RWPE2 (cell line): ENCODE results near the gene MTOR.

Experiments
- ATAC-seq: fragments of 200-7000 bp; cut with Tn5 transposase; 3 replicates; pipeline ENCODE4 v1.9.1; 2021; ENCODE audit warnings: low read depth
- DNase-seq: peaks from one replicate; pipeline ENCODE4 v3.0.0-alpha.2; 2020; ENCODE audit warnings: low spot score
- H3K27ac ChIP-seq: fragments of 450-650 bp; 2 replicates; pipeline ENCODE4 v1.5.1; 2017; ENCODE audit warnings: mild to moderate bottlenecking; ENCODE audit not compliant: poor library complexity, severe bottlenecking
- H3K27me3 ChIP-seq: fragments of 250-450 bp; sonication (Bioruptor Pico); 2 replicates; pipeline ENCODE4 v1.5.1; 2021; ENCODE audit warnings: mild to moderate bottlenecking, moderate library complexity; ENCODE audit not compliant: insufficient read depth, poor library complexity, severe bottlenecking
- H3K36me3 ChIP-seq: fragments of 250-450 bp; sonication (Bioruptor Pico); 2 replicates; pipeline ENCODE4 v1.5.1; 2020; ENCODE audit warnings: low read depth, mild to moderate bottlenecking, moderate library complexity
- H3K4me1 ChIP-seq: fragments of 250-450 bp; sonication (Bioruptor Pico); 2 replicates; pipeline ENCODE4 v1.5.1; 2021; ENCODE audit warnings: mild to moderate bottlenecking, moderate library complexity; ENCODE audit not compliant: insufficient read depth, poor library complexity, severe bottlenecking
- H3K4me3 ChIP-seq: fragments of 250-450 bp; sonication (Bioruptor Pico); 2 replicates; pipeline ENCODE4 v1.5.1; 2021; ENCODE audit warnings: mild to moderate bottlenecking, moderate library complexity; ENCODE audit not compliant: severe bottlenecking
- H3K9me3 ChIP-seq: fragments of 250-450 bp; sonication (Bioruptor Pico); 2 replicates; pipeline ENCODE4 v1.5.1; 2021; ENCODE audit warnings: mild to moderate bottlenecking, moderate library complexity; ENCODE audit not compliant: severe bottlenecking
- CTCF ChIP-seq: fragments of 450-650 bp; IDR thresholded peaks from one replicate; pipeline ENCODE4 v1.5.1; 2017; ENCODE audit warnings: mild to moderate bottlenecking, moderate library complexity; ENCODE audit not compliant: poor library complexity, severe bottlenecking

MTOR gene

GRCh38 chr1:11295905-11296304 is 33.6 kb upstream of the MTOR start:
- TF ChIP-seq CTCF: no peak
- H3K27me3 ChIP-seq: no peaks in the 10 kb centered on the region
- no peak for ATAC-seq
- no peak overlapping the region for H3K27ac ChIP-seq
- H3K36me3 ChIP-seq: no peaks in the 10 kb centered on the region
- DNase-seq: no peak
- H3K4me1 ChIP-seq: no peaks in the 10 kb centered on the region
- no peak overlapping the region for H3K4me3 ChIP-seq
- H3K9me3 ChIP-seq: no peaks in the 10 kb centered on the region

DNA sequence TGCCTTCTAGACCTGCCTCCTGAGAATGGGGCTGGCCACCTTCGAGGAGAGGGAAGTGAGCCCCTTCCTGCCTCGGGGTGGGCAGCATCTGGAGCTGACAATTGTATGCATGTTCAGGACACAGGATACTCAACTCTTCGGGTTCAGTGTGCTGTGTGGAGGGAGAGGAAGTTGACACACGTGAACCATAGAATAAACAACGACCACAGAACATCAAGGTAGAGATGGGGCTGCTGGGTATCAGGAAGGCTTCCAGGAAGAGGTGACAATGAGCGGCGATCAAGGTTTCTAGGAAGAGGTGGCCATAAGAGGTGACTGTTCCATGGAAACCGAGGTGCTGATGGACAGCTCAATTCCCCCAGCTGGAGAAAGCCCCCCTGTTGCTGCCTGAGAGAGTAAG is 32.6 kb upstream of the MTOR start:
- no peak for DNase-seq
- no peaks in the 10 kb centered on the region for H3K27me3 ChIP-seq
- H3K27ac ChIP-seq: no peak overlapping the region
- no peaks in the 10 kb centered on the region for H3K9me3 ChIP-seq
- no peak overlapping the region for H3K4me3 ChIP-seq
- no peaks in the 10 kb centered on the region; the same call in 1 of the 2 replicates for H3K36me3 ChIP-seq
- ATAC-seq: no peak
- TF ChIP-seq CTCF: no peak
- H3K4me1 ChIP-seq: no peaks in the 10 kb centered on the region

DNA sequence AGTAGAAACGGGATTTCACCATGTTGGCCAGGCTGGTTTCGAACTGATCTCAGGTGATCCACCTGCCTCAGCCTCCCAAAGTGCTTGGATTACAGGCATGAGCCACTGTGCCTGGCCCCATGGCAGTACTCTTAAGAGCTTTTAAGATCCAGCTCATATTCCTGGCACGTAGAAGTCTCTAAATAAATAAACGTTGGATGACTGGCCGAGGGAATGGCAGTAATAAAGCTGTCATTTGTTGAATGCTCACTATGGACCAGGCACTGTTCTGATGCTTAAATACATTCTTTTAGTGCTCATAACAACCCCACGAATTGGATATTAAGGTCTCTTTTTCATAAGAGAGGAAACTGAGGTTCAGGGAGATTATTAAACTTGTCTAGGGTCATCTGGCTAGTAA is 31.5 kb upstream of the MTOR start:
- no peak for TF ChIP-seq CTCF
- H3K4me3 ChIP-seq: no peak overlapping the region
- no peaks in the 10 kb centered on the region for H3K9me3 ChIP-seq
- H3K36me3 ChIP-seq: peaks cover 5% of the 10 kb centered on the region
- H3K27me3 ChIP-seq: no peaks in the 10 kb centered on the region
- no peaks in the 10 kb centered on the region for H3K4me1 ChIP-seq
- ATAC-seq: no peak
- no peak for DNase-seq
- H3K27ac ChIP-seq: no peak overlapping the region

GRCh38 chr1:11291049-11291448 is 28.7 kb upstream of the MTOR start:
- Histone ChIP-seq H3K9me3 (no peaks in the 10 kb centered on the region), H3K27me3 (no peaks in the 10 kb centered on the region), H3K36me3 (peaks cover 18% of the 10 kb centered on the region), H3K4me1 (no peaks in the 10 kb centered on the region), H3K27ac (no peak overlapping the region), H3K4me3 (no peak overlapping the region)
- ATAC-seq (no peak), DNase-seq (no peak)
- TF ChIP-seq CTCF: no peak

DNA sequence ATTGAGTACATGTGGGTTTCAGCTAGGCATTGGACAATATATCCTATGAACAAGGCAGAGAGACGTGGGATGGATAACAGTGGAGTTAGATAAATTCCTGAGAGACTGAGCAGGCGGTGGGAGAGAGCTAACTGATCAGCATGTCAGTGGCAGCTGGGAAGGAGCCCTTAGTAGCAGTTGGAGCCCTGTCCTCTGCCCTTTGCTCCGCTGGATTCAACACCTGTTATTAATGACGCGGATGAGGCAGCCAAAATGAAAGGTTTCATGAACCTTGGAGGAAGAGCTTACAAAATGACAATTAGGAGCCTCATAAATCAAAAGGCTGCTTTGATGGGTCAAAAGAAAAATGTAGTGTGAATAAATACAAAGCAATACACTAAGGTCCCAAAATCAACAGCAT is 26.7 kb upstream of the MTOR start:
- H3K36me3 ChIP-seq: peaks cover 27% of the 10 kb centered on the region
- DNase-seq (no peak), ATAC-seq (no peak)
- no peak overlapping the region for H3K27ac ChIP-seq
- H3K27me3 ChIP-seq: no peaks in the 10 kb centered on the region
- H3K4me3 ChIP-seq: no peak overlapping the region
- H3K4me1 ChIP-seq: no peaks in the 10 kb centered on the region
- no peaks in the 10 kb centered on the region for H3K9me3 ChIP-seq
- no peak for TF ChIP-seq CTCF
